Endometrial microvascular endothelial cells (primary cell): ENCODE measurements around the gene ITM2A. TPM values are rescaled to one million over a fixed set of nuclear protein-coding genes. Genes with fewer than 3 reads are reported as not detected.

Experiments used
- in situ Hi-C: cut with HindIII; loops from 2 replicates; pipeline ENCODE4 v1.10.0; 2017; ENCODE audit warnings: low sequenced_read_pairs, low pct_unique_long_range_greater_than_20kb; ENCODE audit errors: inconsistent ontology term
- total RNA-seq: library from RNA; depleted of rRNA; stranded (reverse); fragments of >200 nt; gene quantifications from one replicate; pipeline ENCODE4 v1.2.3, GENCODE V29; 2015; ENCODE audit errors: inconsistent ontology term

The ITM2A gene
- total RNA-seq: 149 TPM

DNA sequence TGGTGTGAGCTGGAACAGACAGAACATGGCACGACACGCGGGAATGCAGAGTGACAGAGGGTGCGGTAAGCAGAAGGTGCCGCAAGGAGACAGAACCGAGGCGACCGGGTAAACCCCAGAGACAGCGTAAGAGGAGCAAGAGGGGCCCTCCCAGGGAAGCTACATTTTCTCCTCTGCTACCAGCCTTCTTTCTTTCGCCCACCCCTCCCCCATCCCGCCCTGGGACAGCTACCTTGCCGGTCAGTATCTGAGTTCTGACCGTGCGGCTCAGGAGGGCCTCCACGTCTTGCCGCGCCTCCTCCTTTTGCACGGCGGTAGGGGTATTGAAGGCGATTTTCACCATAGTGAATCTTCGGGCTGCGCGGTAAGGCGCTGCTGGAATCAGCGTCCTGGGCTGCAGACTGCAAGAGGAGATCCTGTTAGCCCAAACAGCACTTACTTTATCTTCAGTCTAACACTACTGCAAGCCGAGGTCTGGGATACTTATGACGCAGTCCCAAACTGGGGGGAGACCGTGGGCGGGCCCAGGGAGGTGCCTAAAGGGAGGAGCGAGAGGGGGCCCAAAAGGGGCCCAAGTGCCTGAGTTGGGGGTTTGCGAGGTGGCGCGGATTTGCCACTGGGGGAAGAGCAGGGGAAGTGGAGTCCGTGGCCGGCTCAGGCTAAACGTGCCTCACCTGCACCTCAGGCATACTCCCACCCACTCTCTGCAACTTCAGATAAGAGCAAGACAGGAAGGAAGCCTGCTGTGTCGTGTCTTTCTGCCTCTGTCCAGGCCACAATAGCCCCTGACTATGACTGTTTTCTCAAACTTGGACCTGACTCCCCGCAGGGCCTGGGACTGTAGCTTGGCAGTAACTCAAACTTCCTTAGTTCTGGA, at the start of gene ITM2A:
Gene ITM2A (minus strand): TSS at position 462 of the 877 bp plus-strand sequence. CDS start 119 bp downstream, at position 343.
- in situ Hi-C loops: no loop called here

DNA sequence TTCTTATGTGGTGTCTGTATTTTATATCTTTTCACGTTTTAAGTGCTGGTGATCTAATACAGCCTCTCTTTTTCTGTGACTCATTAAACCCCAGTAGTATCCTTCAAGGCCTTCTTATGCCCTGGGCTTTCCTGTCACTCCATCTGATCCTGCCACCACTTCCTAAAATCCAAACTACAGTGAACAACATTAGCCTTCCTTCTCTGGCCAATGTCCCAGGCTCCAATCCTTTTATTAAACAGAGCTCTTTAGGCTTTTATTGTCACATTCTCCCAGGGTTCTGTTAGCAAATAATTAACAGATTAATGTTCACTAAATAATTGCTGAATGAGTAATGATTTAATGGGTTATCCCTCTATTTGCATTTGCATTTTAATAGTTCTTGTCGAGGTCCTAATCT, 47.9 kb upstream of the ITM2A start:
- in situ Hi-C loops: no loop called here

DNA sequence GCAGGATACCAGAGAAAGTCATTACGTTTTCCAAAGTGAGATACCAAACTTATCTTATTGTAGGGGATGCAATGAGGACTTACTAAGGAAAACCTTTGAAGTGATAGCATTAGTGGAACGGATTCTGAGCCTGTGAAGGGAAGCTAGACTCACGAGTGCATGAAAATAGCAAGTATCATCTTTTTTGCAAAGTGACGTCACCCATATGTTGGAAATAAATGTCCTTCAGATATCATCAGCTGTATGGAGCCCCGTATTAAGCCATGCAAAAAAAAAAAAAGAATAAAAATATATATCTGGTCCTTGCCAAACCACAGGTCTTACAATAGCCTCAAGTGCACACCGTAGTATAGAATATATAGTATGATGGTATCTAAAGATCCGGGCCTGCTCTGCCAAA, 46.8 kb upstream of the ITM2A start:
- in situ Hi-C loops: no loop called here

- in situ Hi-C loops: no loop called here
These were observed 45.8 kb upstream of the ITM2A start for GRCh38 chrX:79412972-79413371.

DNA sequence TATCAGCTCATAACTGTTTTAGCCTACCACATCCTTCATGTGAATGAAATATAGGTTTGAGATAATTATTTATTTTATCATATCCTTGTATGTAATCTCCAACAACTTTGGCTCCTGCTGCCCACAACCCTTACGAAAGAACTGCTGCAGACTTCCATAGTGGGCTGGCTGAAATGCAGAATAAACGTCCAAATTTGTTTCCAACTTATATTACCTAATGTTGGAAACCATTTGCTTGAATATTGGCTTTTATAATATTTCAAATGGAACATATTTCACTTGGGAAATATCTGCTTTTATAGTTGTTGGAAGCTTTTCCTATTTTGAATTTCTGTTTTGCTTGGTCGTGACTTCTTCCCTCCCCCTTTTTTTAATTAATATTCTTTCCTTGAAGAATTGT, 45.0 kb upstream of the ITM2A start:
- in situ Hi-C loops: no loop called here

DNA sequence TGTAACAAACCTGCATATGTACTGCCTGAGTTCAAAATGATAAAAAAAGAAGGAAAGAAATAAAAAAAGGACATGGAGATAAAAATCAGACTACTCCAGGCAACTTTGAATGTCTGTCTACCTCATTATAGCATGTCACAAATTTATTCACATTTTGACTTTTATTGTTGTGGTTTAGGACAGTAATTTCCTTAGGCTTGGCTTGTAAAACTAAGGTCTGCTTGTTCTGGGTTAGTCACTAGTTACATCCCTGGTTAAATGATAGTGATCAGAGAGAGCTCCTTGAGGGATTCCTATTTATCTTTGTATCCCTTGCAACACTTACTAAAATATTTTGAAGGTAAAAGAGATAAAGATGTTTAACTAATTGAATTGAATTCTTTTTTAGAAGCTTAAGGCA, 42.5 kb upstream of the ITM2A start:
- in situ Hi-C loops: no loop called here

DNA sequence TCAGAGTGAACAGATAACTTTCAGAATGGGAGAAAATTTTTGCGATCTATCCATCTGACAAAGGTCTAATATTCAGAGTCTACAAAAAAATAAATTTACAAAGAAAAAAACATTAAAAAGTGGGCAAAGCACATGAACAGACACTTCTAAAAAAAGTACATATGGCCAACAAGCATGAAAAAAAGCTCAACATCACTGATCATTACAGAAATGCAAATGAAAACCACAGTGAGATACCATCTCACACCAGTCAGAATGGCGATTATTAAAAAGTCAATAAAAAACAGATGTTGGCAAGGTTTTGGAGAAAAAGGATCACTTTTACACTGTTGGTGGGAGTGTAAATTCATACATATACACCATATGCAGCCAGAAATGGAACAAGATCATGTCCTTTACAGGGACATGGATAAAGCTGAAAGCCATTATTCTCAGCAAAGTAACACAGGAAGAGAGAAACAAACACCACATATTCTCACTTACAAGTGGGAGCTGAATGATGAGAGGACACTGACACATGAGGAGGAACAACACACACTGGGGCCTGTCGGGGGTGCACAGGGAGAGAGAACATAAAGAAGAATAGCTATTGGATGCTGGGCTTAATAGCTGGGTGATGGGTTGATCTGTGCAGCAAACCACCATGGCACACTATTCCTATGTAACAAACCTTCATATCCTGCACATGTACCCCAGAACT, 41.6 kb upstream of the ITM2A start:
- in situ Hi-C loops: no loop called here

- in situ Hi-C loops: no loop called here
These were observed 33.5 kb upstream of the ITM2A start for GRCh38 chrX:79400623-79401022.

- in situ Hi-C loops: no loop called here
These were observed 8.2 kb upstream of the ITM2A start for GRCh38 chrX:79375340-79375739.

DNA sequence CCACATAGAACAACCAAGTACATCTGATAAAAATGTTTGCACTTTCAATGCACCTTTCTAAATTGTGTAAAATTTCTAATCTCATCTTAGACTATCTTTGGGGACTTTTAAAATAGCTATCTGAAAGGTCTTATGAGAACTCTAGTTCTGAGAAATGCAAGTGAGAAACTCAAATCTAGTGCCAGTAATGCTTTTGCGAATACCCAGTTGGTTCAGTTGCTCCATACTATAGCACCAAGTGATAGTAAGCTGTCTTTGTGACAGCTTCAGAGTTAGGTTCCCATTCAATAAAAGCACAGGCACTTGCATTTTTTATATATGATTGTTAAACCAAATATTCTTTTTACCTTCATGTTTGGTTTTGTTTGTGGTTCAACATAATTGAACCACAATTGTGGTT, 4.5 kb upstream of the ITM2A start:
- in situ Hi-C loops: no loop called here

GRCh38 chrX:79371101-79371500, 4.0 kb upstream of the ITM2A start:
- in situ Hi-C loops: no loop called here

DNA sequence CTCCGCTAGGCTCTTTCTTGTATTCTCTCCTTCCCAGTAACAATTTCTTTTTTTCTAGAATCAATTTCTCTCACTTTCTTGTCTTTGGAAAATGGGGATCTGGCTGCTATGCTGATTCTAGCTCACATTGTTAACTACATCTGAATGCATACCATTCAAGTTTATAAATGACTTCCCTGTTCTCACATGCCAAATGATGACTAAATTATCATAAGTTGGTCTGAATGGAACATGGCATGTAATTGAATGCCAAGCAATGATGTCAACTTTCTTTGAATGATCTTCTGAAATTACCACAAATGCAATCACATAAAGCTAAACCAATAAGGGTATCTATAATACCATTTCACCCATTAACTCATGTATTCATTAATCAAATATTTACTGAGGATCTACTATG, 2.7 kb upstream of the ITM2A start:
- in situ Hi-C loops: no loop called here

DNA sequence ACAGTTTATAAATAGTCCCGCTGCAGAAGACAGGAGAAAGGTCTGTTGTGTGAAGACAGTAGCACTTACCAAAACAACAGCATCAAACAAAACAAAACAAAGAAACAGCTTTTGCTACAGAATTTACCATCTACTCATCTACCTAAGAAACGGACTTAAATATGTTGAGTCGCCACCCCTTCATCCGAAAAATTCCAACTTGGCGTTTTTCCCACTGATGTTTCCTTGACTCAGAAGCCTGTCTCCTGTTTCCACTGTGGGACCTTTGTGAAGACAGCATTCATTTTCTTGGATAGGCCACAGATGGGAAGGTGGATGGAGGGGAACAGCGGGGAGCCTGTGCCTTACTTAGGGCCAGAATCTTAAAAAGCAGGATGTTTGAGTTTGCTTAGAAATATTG, 1.3 kb upstream of the ITM2A start:
- in situ Hi-C loops: no loop called here

- in situ Hi-C loops: no loop called here
These were observed 773 bp upstream of the ITM2A start for GRCh38 chrX:79367907-79368306.

GRCh38 chrX:79366556-79366872, 620 bp downstream of the ITM2A start:
- in situ Hi-C loops: no loop called here

GRCh38 chrX:79365591-79365990, 1.5 kb downstream of the ITM2A start:
- in situ Hi-C loops: no loop called here

GRCh38 chrX:79364306-79364705, 2.8 kb downstream of the ITM2A start:
- in situ Hi-C loops: no loop called here

- in situ Hi-C loops: no loop called here
These were observed 5.8 kb downstream of the ITM2A start for GRCh38 chrX:79361192-79361870.

DNA sequence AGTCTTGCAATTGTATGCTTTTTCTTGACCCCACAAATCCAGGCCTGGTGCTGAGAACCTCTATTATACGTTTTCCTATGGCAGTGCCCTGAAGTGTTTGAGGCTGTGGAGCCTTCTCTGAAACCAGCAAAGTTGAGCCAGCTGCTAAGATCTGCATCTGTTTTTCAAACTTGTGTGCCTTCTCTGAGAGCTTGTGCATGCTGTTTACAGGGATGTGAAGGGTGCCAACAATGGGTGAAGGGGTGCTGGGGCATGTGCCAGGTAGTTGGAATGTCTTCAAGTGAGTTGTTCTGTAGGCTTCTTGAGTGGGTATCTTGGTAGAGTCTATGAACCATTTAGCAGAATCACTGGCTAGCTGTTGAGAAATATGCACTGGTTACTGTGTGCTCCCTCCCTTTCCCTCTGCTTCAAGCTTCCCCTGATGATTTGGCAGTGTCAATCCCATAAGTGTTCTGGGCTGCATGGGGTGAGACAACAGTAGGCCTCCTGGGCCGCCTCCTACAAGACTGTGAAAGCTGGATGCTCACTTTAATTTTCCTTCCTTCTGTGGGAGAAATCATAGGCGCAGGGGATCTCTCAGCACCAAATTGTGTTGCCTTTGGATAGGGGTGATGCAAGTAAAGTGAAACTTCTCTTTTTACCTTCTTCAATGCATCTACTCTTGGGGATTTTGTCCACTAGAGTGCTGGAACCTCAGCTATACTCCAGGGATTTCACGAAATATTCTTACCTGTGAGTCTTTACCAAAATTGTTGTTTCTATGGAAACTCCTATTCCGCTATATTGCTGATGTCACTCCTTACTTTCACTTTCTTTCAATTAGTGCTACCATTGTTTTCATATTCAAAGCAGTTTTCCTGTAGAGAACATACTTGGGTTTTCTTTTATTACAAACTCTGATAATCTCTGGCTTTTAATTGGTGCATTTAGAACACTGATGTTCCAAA, 30.0 kb downstream of the ITM2A start:
- in situ Hi-C loops: no loop called here
